GM21526 (cell line): ENCODE results near the gene PASK.

Experiments
- ATAC-seq: cut with Tn5 transposase; IDR thresholded peaks from one replicate; pipeline ENCODE4 v1.9.1; 2021; ENCODE audit warnings: moderate library complexity; ENCODE audit not compliant: unreplicated experiment, low FRiP score

Gene PASK

GRCh38 chr2:241130316-241130715, 19.0 kb downstream of the PASK start:
- ATAC-seq = no peak

- ATAC-seq = no peak
These were observed 20.0 kb downstream of the PASK start for GRCh38 chr2:241129086-241129871.

DNA sequence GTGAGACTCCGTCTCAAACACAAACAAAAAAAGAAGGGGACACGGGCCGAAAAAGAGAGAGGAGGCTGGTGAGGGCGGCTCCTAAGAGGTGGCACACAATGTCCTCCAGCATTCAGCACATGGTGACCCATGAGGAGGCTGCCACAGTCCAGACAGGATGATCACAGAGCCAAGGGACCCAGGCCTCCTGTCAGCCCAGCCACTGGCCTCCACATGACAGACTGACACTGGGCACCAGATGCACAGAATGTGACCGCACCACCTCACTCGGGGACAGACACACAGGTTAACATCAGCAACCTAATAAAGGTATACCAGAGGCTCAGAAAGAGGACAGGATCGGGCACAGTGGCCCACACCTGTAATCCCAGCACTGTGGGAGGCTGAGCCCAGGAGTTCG, 21.0 kb downstream of the PASK start:
- no peak for ATAC-seq

GRCh38 chr2:241126771-241127202, 22.5 kb downstream of the PASK start:
- no peak for ATAC-seq

DNA sequence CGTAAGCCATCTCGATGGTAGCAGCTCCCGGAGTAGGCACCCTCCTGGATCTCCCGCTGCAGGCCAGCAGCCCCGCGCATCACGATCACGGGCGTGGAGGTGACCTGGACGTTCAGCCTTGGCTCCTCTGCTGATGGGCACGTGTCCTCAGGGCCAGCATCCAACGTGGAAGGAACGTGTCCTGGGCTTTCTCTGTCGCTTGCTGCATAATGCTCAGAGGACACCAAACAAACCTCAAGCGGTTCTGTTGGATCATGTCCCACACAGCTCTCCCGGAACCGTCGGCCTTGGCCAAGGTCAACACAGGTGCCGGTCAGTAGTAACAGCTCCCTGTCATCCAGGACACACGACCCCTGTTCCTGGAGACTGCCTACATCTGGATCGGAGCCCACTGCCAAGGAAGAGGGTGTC, 23.1 kb downstream of the PASK start:
- no peak for ATAC-seq

- ATAC-seq = no peak
These were observed 23.6 kb downstream of the PASK start for GRCh38 chr2:241125626-241126025.

DNA sequence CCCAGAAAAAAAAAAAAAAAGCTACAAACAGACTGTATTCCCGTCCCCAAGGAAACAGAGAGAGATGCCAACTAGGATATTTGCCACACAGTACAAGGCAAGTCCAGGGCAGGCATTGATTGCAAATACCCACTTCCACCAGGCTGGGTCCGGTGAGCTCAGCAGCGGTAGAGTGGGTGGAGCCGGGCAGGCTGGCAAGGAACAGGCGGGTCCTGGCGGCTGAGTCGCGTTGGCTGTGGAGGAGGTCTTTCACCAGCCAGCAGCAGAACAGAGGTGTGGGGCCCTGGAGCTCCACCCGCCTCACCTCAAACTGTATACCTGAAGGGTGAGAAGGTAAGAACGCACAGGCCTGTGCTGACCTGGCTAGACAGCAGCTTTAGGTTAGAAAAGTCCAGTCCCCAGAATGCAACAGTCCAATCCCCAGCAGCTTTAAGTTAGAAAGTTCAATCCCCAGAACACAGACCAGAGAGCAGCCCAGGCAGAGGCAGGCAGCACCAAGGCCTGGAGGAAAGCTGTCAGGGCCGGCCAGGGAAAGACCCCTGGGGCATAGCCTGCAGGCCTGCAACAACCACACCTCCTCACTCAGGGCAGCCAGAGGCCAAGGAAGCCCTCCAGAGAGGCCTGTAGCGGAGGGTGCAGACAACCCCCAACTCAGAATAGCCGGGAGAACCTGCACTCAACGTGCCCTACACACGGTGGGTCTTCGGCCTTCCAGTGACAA, 25.3 kb downstream of the PASK start:
- ATAC-seq = no peak

- no peak for ATAC-seq
These were observed 26.8 kb downstream of the PASK start for GRCh38 chr2:241122376-241123002.

- ATAC-seq = no peak
These were observed 28.3 kb downstream of the PASK start for GRCh38 chr2:241121008-241121407.

GRCh38 chr2:241120440-241120839, 28.8 kb downstream of the PASK start:
- ATAC-seq = no peak

DNA sequence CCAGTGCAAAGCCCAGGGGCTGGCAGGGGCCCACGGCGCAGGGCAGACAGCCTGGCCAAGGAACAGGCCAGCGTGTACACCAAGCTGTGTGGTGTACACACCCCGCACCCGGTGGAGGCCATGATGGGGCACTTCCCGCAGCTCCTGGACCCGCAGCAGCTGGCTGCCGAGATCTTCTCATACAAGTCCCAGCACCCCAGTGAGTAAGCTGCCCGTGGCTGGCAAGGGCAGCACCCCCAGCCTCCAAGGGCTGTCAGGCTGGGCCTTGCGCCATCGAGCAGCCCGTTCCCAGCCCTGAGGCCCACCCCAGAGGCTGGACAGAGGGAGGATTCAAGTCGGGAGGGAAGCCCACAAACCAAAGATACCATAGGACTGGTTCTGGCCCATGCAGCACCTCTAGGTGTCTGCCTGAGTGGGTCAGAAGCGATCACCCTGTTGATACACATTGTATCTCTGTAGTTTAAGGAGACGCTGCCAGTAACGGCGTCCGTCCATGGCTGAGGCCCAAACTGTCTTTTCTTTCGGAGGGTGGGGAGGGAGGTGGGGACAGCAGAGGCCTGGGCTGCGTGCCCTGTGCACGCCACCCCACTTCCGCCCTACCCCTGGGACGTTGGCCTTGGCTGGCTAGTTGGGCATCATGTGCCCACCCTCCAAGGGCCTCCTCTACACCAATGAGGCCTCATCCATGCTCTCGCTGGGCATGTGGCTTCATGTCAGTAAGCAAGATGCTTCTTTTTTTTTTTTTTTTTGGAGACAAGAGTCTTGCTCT, 30.4 kb downstream of the PASK start:
- ATAC-seq = no peak

GRCh38 chr2:241116606-241117560, 32.4 kb downstream of the PASK start:
- no peak for ATAC-seq

GRCh38 chr2:241115361-241115760, 33.9 kb downstream of the PASK start:
- ATAC-seq = no peak

GRCh38 chr2:241114836-241115235, 34.4 kb downstream of the PASK start:
- no peak for ATAC-seq

DNA sequence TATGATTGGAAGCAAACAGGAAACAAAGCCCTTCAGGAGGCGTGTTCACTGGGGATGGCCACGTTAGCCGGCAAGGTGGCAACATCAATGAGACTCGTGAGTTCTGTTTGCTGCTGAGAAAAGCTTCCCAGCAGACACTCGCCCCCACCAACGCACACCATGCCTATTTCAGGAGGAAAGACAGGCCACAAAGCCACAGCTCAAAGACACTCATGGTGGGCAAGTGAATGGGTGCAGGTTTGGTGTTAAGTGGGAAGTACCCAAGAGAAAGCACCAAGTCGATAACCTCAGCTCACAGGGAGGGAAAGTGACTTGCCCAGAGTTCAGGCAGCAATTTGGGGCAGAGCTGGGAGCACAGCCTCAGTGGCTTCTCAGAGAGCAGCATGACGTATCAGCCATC, 36.7 kb downstream of the PASK start:
- no peak for ATAC-seq

- ATAC-seq = no peak
These were observed 37.2 kb downstream of the PASK start for GRCh38 chr2:241112046-241112445.

DNA sequence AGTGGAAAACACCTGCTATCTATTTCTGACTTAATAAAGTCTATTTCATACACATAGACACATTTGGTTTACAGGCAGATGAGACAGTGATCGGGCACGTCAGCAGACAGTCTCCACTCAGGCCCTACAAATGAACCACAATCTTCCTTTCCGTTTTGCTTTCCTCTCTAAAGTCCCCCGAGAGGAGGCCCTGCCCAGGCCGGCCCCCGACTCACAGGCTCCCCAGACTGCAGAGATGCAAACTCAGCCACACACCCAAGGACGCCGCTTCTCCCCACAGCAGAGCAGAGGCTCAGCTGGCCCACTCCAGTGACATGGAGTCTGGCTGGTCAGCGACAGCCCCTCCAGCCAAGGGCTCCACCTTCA, 37.8 kb downstream of the PASK start:
- no peak for ATAC-seq

DNA sequence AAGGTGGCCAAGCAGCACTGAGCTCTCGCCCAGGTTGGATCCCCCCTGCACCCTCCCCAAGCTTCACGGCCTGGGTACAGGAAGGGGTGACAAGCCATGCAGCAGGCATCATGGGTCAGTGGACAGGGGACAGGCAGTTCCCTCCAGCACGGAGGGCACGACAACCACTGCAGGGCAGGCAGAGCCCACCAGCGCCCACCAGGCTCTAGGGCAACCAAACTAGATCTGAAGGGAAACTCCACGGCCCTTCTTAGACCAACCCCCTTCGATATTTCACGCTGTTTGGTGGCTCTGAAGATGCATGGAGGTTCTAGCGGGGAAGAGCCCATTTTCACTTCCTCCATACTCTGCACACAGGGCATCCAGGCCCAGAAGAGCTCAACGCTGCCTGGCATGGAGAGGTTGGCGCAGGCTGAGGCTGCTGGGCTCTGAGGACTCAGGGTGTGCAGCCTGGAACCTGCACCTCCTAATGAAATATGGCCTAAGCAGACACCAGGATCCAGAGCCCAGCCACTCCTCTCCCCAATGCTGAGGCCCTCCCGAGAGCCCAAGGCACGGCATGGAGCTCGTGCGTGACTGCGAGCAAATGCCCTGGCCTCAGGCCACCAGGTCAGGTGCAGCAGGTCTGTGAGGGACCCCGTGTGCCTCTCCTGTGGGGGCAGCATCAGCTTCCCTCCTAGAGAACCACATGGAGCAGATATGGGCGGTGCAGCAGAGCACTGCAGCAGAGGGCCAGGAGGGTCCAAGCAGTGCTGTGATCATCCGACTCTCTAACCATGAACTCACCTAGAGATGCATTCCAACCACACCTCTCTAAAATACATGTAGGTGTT, 38.4 kb downstream of the PASK start:
- no peak for ATAC-seq

- ATAC-seq = no peak
These were observed 39.1 kb downstream of the PASK start for GRCh38 chr2:241110089-241110606.
